GM23338 (cell line): ENCODE measurements around the gene CBFA2T2.

Source experiments
- EZH2 ChIP-seq: fragments of 200-600 bp; sonication (generic); IDR thresholded peaks from one replicate; pipeline ENCODE4 v1.8.0; 2017; ENCODE audit warnings: antibody characterized with exemption, mild to moderate bottlenecking, low read depth; ENCODE audit not compliant: unreplicated experiment
- EZH2phosphoT487 ChIP-seq: fragments of 200-600 bp; sonication (generic); IDR thresholded peaks from one replicate; pipeline ENCODE4 v1.8.1; 2018; ENCODE audit warnings: antibody characterized with exemption; ENCODE audit not compliant: unreplicated experiment
- NANOG ChIP-seq: IDR thresholded peaks from 2 replicates; pipeline ENCODE4 v1.6.1; 2016; ENCODE audit warnings: antibody characterized with exemption, borderline replicate concordance
- POLR2AphosphoS5 ChIP-seq: IDR thresholded peaks from 2 replicates; pipeline ENCODE4 v1.6.1; 2016; ENCODE audit warnings: antibody characterized with exemption, low read depth
- TF ChIP-seq, protein P1 (sequence below), 2 experiments: fragments of 200-600 bp in 1 of 2; sonication (generic) in 1 of 2; conservative IDR thresholded peaks; 2 replicates each; pipeline versions ENCODE4 v1.5.1 to v1.6.1; 2016 to 2017; ENCODE audit warnings: antibody characterized with exemption in 2 of 2, low read depth in 2 of 2, mild to moderate bottlenecking in 2 of 2, moderate library complexity in 1 of 2

DNA sequence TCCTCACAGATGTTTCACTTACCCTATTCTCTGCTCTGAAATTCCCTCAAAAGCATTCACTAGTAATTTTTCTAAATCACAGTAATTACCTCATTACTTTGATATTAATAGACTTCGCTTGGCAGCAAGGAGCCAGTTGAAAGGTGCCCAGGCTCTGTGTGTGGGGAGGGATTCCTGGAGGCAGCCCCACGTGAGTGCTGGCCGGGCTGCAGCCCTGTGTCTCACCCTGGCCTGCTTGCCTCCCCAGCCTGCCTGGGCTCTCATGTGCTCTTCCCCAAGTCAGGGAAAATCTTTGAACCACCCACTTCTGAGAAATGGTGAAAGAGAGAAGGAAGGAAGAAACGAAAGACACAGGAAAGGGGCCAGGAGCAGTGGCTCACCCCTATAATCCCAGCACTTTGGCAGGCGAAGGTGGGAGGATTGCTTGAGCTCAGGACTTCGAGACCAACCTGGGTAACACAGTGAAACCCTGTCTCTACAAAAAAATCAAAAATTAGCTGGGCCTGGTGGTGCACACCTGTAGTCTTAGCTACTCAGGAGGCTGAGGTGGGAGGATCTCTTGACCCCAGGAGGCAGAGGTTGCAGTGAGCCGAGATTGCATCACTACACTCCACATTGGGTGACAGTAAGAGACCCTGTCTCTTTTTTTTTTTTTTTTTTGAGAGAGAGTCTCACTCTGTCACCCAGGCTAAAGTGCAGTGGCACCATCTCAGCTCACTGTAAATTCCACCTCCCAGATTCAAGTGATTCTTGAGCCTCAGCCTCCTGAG, 26.4 kb upstream of the CBFA2T2 start:
- TF ChIP-seq, protein P1, sequence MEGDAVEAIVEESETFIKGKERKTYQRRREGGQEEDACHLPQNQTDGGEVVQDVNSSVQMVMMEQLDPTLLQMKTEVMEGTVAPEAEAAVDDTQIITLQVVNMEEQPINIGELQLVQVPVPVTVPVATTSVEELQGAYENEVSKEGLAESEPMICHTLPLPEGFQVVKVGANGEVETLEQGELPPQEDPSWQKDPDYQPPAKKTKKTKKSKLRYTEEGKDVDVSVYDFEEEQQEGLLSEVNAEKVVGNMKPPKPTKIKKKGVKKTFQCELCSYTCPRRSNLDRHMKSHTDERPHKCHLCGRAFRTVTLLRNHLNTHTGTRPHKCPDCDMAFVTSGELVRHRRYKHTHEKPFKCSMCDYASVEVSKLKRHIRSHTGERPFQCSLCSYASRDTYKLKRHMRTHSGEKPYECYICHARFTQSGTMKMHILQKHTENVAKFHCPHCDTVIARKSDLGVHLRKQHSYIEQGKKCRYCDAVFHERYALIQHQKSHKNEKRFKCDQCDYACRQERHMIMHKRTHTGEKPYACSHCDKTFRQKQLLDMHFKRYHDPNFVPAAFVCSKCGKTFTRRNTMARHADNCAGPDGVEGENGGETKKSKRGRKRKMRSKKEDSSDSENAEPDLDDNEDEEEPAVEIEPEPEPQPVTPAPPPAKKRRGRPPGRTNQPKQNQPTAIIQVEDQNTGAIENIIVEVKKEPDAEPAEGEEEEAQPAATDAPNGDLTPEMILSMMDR (conservative IDR thresholded peaks at IDR 0.05; ENCODE audit: low read depth in 2 of 2): no peak
- TF ChIP-seq EZH2phosphoT487: no peak
- TF ChIP-seq NANOG: no peak
- TF ChIP-seq POLR2AphosphoS5: no peak
- TF ChIP-seq EZH2: no peak
